NCI-H128 (cell line): Measurements from ENCODE around the gene DDIT3.

ENCODE experiments used
- DNase-seq: peaks from one replicate; lab custom pipeline; 2025; ENCODE audit not compliant: unreplicated experiment; lab: John Stamatoyannopoulos, UW

Gene DDIT3

GRCh38 chr12:57469296-57470164 is 50.8 kb downstream of the DDIT3 start:
- no peak for DNase-seq

- DNase-seq: no peak
Observed at GRCh38 chr12:57467915-57468314, 52.4 kb downstream of the DDIT3 start.

- no peak for DNase-seq
Observed at GRCh38 chr12:57467212-57467874, 53.0 kb downstream of the DDIT3 start.
